GM12878 (cell line): ENCODE results near the gene FN1. TPM values are rescaled to one million over a fixed set of nuclear protein-coding genes. Genes with fewer than 3 reads are reported as not detected.

Experiments used
- ATAC-seq: fragments of 200-7000 bp; cut with Tn5 transposase; 3 replicates; pipeline ENCODE4 v1.9.1; 2020; ENCODE audit warnings: mild to moderate bottlenecking, moderate library complexity
- BruUV-seq: library from RNA; stranded (reverse); fragments of 400-500 nt; replicated peaks from 2 replicates; lab custom pipeline; 2021; lab: Mats Ljungman, UMichigan
- CTCF ChIA-PET: fragments of 300-600 bp; sonication (Branson Sonifier 250); formaldehyde crosslinking; extraction: SDS; loops from one replicate; lab custom pipeline; 2021; ENCODE audit warnings: inconsistent platforms; lab: Yijun Ruan, JAX
- POLR2A ChIA-PET: fragments of 350-600 bp; formaldehyde crosslinking; extraction: SDS; loops from one replicate; lab custom pipeline; 2021; ENCODE audit warnings: inconsistent platforms; lab: Charles Lee
- RAD21 ChIA-PET: fragments of 300-600 bp; sonication (Branson Sonifier 250); formaldehyde crosslinking; loops from one replicate; lab custom pipeline; 2023; ENCODE audit warnings: antibody characterized with exemption; ENCODE audit not compliant: unreplicated experiment; lab: Charles Lee
- SMC1A ChIA-PET: fragments of 300-600 bp; sonication (Branson Sonifier 250); formaldehyde crosslinking; loops from one replicate; lab custom pipeline; 2023; ENCODE audit not compliant: unreplicated experiment, uncharacterized antibody; lab: Charles Lee
- DNase-seq: peaks from one replicate; pipeline ENCODE4 v3.0.0-alpha.2; 2011; ENCODE audit warnings: low read depth, low spot score
- FAIRE-seq: peaks from 3 replicates; lab custom pipeline; 2011; peaks lifted over from hg19 to GRCh38; lab: Jason Lieb, UNC
- H2AFZ ChIP-seq: 2 replicates; pipeline ENCODE4 v1.6.0; 2011; ENCODE audit warnings: low read depth, low read length, control low read depth; ENCODE audit not compliant: control insufficient read depth
- H3K27ac ChIP-seq: 2 replicates; pipeline ENCODE4 v1.5.1; 2011; ENCODE audit warnings: control low read depth; ENCODE audit not compliant: control insufficient read depth, insufficient read depth
- H3K27me3 ChIP-seq, 2 experiments: replicated peaks in 1 of 2; 2 replicates each; pipeline versions ENCODE4 v1.6.0 to v1.6.1; 2011; ENCODE audit warnings: low read length in 1 of 2; ENCODE audit not compliant: control insufficient read depth in 2 of 2, insufficient read depth in 2 of 2
- H3K36me3 ChIP-seq, 2 experiments: 2 replicates each; pipeline ENCODE4 v1.5.1; 2011; ENCODE audit warnings: low read length in 1 of 2; ENCODE audit not compliant: control insufficient read depth in 2 of 2, insufficient read depth in 2 of 2
- H3K4me1 ChIP-seq: 2 replicates; pipeline ENCODE4 v1.6.1; 2011; ENCODE audit warnings: mild to moderate bottlenecking, low read length, moderate library complexity, mixed read lengths; ENCODE audit not compliant: control insufficient read depth, insufficient read depth
- H3K4me2 ChIP-seq: 2 replicates; pipeline ENCODE4 v1.6.0; 2011; ENCODE audit warnings: control low read depth; ENCODE audit not compliant: control insufficient read depth, insufficient read depth
- H3K4me3 ChIP-seq: fragments of 200-600 bp; sonication (generic); 2 replicates; pipeline ENCODE4 v1.5.1; 2016
- H3K79me2 ChIP-seq: 2 replicates; pipeline ENCODE4 v1.6.0; 2011; ENCODE audit warnings: low read length; ENCODE audit not compliant: control insufficient read depth, insufficient read depth
- H3K9ac ChIP-seq: 2 replicates; pipeline ENCODE4 v1.8.0; 2011; ENCODE audit warnings: low read length, control low read depth, mixed read lengths; ENCODE audit not compliant: control insufficient read depth, insufficient read depth
- H3K9me3 ChIP-seq: replicated peaks from 3 replicates; pipeline ENCODE4 v1.5.1; 2011; ENCODE audit warnings: mild to moderate bottlenecking, low read length; ENCODE audit not compliant: control insufficient read depth, insufficient read depth
- H4K20me1 ChIP-seq: 2 replicates; pipeline ENCODE4 v1.6.0; 2011; ENCODE audit not compliant: control insufficient read depth, insufficient read depth
- CBX5 ChIP-seq: sonication (generic); IDR thresholded peaks from 2 replicates; pipeline ENCODE4 v1.6.1; 2016; ENCODE audit warnings: low read depth, moderate library complexity, mild to moderate bottlenecking, inconsistent platforms
- CHD2 ChIP-seq: IDR thresholded peaks from 2 replicates; pipeline ENCODE4 v1.6.1; 2011; ENCODE audit warnings: low read depth, low read length, improper control_type of control experiment, borderline replicate concordance
- CREB1 ChIP-seq: IDR thresholded peaks from 2 replicates; pipeline ENCODE4 v1.6.1; 2012; ENCODE audit warnings: low read depth, mild to moderate bottlenecking, inconsistent platforms
- ESRRA ChIP-seq: IDR thresholded peaks from 2 replicates; pipeline ENCODE4 v1.6.1; 2012; ENCODE audit warnings: mild to moderate bottlenecking, low read length, improper control_type of control experiment
- GATAD2B ChIP-seq: fragments of 450-650 bp; conservative IDR thresholded peaks from 2 replicates; pipeline ENCODE4 v1.6.1; 2017; ENCODE audit warnings: low read depth, mild to moderate bottlenecking, moderate library complexity
- JUND ChIP-seq: IDR thresholded peaks from 2 replicates; pipeline ENCODE4 v1.6.1; 2012; ENCODE audit warnings: low read depth, mild to moderate bottlenecking, low read length, improper control_type of control experiment, moderate library complexity
- MAX ChIP-seq: IDR thresholded peaks from 2 replicates; pipeline ENCODE4 v1.6.1; 2012; ENCODE audit warnings: low read depth, low read length, improper control_type of control experiment
- MXI1 ChIP-seq: fragments of 150-350 bp; IDR thresholded peaks from 2 replicates; pipeline ENCODE4 v1.6.1; 2011; ENCODE audit warnings: low read depth, mild to moderate bottlenecking, inconsistent platforms, low read length, improper control_type of control experiment
- NKRF ChIP-seq: fragments of 450-650 bp; conservative IDR thresholded peaks from 2 replicates; pipeline ENCODE4 v1.6.1; 2017; ENCODE audit warnings: mild to moderate bottlenecking, moderate library complexity
- PML ChIP-seq: IDR thresholded peaks from 2 replicates; pipeline ENCODE4 v1.6.1; 2012; ENCODE audit warnings: low read length, inconsistent platforms
- SPI1 ChIP-seq: IDR thresholded peaks from 2 replicates; pipeline ENCODE4 v1.6.1; 2011; ENCODE audit warnings: low read depth, mild to moderate bottlenecking, low read length, moderate library complexity, borderline replicate concordance; ENCODE audit not compliant: insufficient read depth
- STAT3 ChIP-seq: IDR thresholded peaks from 2 replicates; pipeline ENCODE4 v1.6.1; 2011; ENCODE audit warnings: low read depth, low read length, improper control_type of control experiment
- ZBED1 ChIP-seq: IDR thresholded peaks from 2 replicates; pipeline ENCODE4 v1.6.1; 2016; ENCODE audit warnings: borderline replicate concordance
- ZBTB11 ChIP-seq: fragments of 450-650 bp; formaldehyde crosslinking; IDR thresholded peaks from 2 replicates; pipeline ENCODE4 v1.5.0; 2022; ENCODE audit warnings: mild to moderate bottlenecking, missing genetic modification characterization
- ZBTB40 ChIP-seq: fragments of 450-650 bp; IDR thresholded peaks from 2 replicates; pipeline ENCODE4 v1.6.1; 2016; ENCODE audit warnings: mild to moderate bottlenecking, moderate library complexity, borderline replicate concordance
- ZNF217 ChIP-seq: fragments of 450-650 bp; IDR thresholded peaks from 2 replicates; pipeline ENCODE4 v1.6.1; 2017; ENCODE audit warnings: antibody characterized with exemption, mild to moderate bottlenecking
- WGBS: methylation state at CpG from one replicate; pipeline ENCODE4 v1.1.6; 2016; ENCODE audit warnings: low lambda C conversion rate; ENCODE audit not compliant: insufficient replicate concordance, insufficient coverage; ENCODE audit errors: missing lambda C conversion rate; 5-methylcytosine and 5-hydroxymethylcytosine counted together
- in situ Hi-C: fragments of 300-500 bp; cut with MboI; formaldehyde crosslinking; loops from 9 replicates; pipeline ENCODE4 v1.14.3; 2018; ENCODE audit warnings: mixed read lengths
- intact Hi-C: fragments of 100-400 bp; cut with micrococcal nuclease; formaldehyde crosslinking; loops from one replicate; pipeline ENCODE4 v1.14.2; 2022; ENCODE audit not compliant: unreplicated experiment
- polyA plus RNA-seq, 11 experiments: library from polyadenylated mRNA; depleted of rRNA in 4 of 11; unstranded in 6 of 11; stranded (reverse) in 5 of 11; fragments of >200 nt; fragmentation: Nextera tagmentation in 4 of 11; fragmentation: Illumina TruSeq in 1 of 11; extraction: Ambion mirVana in 4 of 11; extraction: Trizol in 1 of 11; gene quantifications; 1 replicate in 1 of 11; 2 replicates in 10 of 11; pipeline versions ENCODE4 v1.2.1 to v1.2.3, GENCODE V29; 2011 to 2016; ENCODE audit warnings: inconsistent platforms in 2 of 11, missing spikeins in 2 of 11, low read depth in 1 of 11
- total RNA-seq, 4 experiments: library from RNA; depleted of rRNA in 3 of 4; stranded (reverse); fragments of >200 nt in 3 of 4; fragmentation: Illumina TruSeq in 1 of 4; extraction: Trizol in 1 of 4; gene quantifications; 2 replicates each; pipeline versions ENCODE4 v1.2.1 to v1.2.3, GENCODE V29; 2013 to 2021

Gene FN1
- total and polyA plus RNA-seq, 10 of the 15 experiments (the other 5 are each of a cell fraction or from before 2014, with no cell fraction given): 0.60 to 9.4 (median 1.5) TPM

GRCh38 chr2:215407061-215407460 lies 28.8 kb downstream of the FN1 start:
- Histone ChIP-seq H3K4me2 (no peak overlapping the region), H3K9me3 (no peaks in the 10 kb centered on the region; the same call in 2 of the 3 replicates), H3K4me1 (no peaks in the 10 kb centered on the region), H3K79me2 (no peaks in the 10 kb centered on the region), H2AFZ (no peak overlapping the region), H3K36me3 (no peaks in the 10 kb centered on the region; a peak in 1 of 4 replicates), H3K27ac (no peak overlapping the region), H3K4me3 (no peak overlapping the region), H3K9ac (no peak overlapping the region), H4K20me1 (no peaks in the 10 kb centered on the region), H3K27me3 (no peaks in the 10 kb centered on the region)
- no peak for ATAC-seq
- SMC1A ChIA-PET: interaction anchor here (1.2 kb wide), 1 partner anchor 511 kb away, joined by 4 read pairs; no protein-coding TSS in a partner anchor
- TF ChIP-seq STAT3 (no peak), ZBTB11 (CRISPR knock-in tag) (no peak), CHD2 (no peak), JUND (no peak), CREB1 (no peak), MAX (no peak), GATAD2B (no peak), PML (no peak), NKRF (no peak), CBX5 (no peak), SPI1 (no peak), ESRRA (no peak), ZBED1 (no peak), ZBTB40 (no peak), MXI1 (no peak), ZNF217 (no peak)
- in situ Hi-C loops (no loop called here), intact Hi-C loops (no loop called here)
- RAD21 ChIA-PET: no interaction called here
- no peak for FAIRE-seq
- no peak for DNase-seq
- no TSS peak for BruUV-seq
- POLR2A ChIA-PET: interaction anchor here (0.6 kb wide), 2 partner anchors 28 to 70 kb away, joined by 3 read pairs; no protein-coding TSS in a partner anchor
- CTCF ChIA-PET: interaction anchor here (1.8 kb wide), 1 partner anchor 16 kb away, joined by 5 read pairs; no protein-coding TSS in a partner anchor
- WGBS: 46% methylated on average over 3 of the region's 3 CpGs
